ENCODE measurements around the gene IL11RA.

IL11RA gene

DNA sequence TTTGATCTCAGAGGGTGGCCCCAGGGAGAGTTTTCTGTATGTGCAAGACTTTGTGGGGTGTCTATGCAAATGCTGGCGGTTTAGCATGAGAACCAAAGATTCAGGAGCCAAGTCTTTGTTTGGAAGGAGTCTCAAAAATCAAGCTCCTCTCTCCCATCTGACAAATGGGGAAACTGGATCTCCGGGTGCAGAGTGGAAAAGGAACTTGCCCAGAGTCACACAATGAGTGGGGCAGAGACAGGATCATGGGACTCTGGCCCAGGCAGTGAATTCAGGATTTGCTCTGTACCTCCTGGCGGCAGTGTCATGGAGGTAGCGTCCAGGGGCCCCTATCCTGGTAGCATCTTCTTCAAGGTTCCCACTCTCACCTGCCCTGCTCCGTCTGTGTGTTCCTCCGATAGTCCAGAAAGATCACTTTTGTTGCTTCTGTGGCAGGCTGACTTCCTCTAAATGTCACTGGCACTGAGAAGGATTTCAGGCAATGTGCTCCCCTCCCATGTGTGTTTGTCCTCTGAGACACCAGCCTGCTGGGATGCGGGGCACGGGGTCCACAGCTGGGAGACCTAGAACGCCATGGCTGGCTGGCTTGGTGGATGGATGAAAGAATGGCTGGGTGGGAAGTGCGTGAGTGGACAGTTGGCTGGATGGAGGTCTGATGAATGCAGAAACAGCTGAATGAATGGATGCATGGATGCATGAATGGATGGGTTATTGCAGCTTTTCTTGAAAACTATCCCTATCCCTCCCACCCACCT, 35.5 kb downstream of the IL11RA start:
- no peak for DNase-seq (ENCODE audit: low read depth in 2 of 2)

DNA sequence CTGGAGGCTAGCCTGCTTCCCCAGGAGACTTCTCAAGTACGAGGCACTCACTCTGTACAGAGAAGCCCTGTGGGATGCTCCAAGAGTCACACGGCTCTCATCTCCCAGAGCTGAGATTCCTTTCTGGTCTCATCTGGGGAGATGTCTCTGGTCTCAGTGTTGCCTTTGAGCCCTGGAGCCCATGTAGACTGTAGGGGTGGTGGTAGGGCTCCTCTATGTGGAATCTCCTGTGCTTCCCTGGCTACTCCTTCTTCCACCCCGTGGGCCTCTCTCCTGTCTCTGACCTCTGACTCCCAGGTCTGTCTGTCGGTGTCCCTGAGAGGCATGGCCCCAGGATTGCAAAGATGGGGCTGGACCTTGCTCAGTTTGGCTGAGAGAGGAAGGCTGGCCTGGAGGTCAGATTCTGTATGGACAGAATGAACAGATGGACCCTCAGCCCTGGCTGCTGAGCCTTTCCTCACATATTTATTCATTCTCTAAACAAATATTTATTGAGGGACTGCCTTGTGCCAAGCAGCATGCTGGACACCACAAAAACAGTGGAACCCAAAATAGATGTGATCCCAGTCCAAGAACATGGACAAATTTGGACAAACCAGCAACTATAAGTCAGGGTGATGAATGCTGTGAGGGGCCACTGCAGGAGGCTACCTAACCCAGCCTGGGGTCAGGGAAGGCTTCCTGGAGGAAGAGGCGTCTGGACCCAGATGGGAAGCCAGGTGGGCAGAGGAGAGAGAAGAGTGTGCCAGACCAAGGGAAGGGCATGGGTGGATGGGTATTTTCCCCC, 36.5 kb downstream of the IL11RA start:
- no peak for DNase-seq (ENCODE audit: low read depth in 2 of 2)

DNA sequence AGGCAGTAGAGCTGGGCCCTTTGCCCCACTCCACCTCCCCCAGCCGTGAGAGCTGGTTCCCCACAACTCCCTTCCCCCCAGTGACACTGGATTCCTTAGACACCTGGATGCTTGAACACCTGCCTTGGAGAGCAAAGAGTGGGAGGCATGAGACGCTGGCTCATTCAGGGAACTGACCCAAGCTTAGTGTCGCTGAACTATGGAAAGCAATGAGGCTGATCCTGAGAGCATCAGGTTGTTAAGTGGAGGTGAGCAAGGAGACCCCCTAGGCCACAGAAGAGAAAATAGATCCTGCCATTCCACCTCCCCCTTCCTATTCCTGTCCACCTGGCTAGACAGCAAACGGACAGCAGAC, 37.1 kb downstream of the IL11RA start:
- DNase-seq (ENCODE audit: low read depth in 2 of 2): no peak

DNA sequence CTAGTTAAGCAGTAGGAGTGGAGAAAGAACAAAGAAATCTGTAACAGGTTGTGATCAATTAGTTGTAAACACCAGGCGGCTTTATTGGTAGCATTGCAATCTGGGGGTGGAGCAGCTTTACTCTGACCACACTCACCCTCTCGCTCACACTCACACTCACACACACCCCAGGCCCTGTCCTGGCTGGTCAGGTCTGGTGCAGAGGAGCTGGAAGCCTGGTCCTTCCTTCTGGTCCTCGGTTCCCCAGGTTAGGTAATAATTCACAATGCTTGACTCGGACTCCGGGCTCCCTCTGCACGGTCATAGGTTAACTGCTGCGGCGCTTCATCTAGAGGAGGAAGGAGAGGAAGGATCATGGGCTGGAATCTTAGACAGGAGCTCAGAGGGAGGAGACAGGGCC, 37.5 kb downstream of the IL11RA start:
- no peak for DNase-seq (ENCODE audit: low read depth in 2 of 2)

DNA sequence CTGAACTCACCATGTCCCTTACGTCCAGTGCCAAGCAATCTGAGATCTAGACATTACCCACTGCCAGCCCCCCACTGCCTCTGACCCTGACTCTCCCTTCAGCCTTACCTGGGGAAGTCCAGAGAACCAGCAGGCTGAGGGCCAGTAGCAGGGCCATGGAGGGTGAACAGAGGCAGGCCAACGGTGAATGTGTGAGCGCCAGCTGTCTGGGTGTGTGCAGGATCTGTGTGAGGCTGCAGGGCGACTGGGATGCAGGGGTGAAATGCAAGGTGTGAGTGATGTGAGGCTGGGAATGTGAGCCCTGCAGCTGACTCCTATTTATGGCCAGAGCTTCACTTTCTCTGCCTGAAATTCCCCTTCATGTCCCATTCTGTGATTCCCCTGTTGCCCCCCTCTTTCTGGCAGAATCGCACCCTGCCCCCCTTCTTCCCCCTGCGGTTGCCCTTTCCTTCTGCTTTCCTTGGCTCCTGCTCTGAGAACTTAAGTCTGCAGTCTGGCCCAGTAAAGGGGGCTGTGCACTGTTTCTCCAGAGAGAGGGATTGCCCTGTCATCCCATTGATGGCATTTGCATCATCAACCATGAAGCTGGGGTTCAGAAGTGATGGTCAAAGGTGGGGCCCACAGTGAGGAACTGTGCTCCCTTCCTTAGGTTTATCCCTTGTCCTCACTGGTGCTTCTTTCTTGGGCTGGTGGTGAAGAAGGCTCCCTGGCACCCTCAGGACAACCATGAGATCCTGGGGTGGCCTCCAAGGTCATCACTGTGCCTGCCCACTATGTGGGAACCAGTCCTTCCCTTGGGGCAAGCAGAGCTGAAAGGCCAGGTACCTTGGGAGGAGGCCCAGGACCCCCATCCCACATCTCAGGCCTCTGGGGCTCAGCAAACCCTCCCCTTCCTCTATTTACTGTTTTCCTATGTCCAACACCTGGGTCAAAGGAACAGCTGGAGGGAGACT, 39.3 kb downstream of the IL11RA start, which contains the start of gene CCL19:
Gene CCL19, minus strand, starts transcription at position 294 of the 953 bp plus-strand sequence. Its CDS starts 137 bp downstream, at position 157.
- no peak for DNase-seq (ENCODE audit: low read depth in 2 of 2)

DNA sequence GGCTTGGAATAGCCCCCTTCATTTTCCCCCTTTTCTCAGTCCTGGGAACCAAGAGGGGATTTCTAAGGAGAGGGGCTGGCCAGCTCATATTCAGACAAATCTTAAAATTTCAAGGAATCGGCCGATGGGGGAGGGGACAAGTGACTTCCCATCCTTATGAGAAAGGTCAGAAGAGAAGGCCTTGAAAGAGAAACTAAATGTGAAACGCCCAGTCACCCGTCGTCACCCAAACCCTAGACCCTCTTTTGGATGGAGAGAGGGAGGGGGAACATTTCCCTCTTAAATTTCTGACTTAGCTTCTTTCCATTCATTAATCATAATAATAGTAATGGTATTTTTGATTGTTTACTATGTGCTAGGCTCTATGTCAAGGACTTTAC, 39.9 kb downstream of the IL11RA start:
- DNase-seq (ENCODE audit: low read depth in 2 of 2): no peak

DNA sequence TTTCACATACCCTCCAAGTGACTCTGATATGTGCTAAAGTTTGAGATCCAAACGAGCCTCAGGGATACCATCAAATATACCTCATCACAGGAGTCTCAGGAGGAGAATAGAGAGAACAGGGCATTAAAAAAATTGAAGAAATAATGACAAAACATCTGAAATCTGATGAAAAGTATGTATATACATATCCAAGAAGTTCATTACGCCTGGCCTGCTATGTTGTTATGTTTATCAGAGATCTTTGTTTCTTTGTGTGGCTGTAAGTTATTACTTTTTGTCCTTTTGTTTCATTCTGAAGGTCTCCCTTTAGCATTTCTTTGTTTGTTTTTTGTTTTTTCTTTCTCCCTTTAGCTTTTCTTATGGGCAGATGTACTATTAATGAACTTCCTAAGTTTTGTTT, 41.6 kb downstream of the IL11RA start:
- no peak for DNase-seq (ENCODE audit: low read depth in 2 of 2)

DNA sequence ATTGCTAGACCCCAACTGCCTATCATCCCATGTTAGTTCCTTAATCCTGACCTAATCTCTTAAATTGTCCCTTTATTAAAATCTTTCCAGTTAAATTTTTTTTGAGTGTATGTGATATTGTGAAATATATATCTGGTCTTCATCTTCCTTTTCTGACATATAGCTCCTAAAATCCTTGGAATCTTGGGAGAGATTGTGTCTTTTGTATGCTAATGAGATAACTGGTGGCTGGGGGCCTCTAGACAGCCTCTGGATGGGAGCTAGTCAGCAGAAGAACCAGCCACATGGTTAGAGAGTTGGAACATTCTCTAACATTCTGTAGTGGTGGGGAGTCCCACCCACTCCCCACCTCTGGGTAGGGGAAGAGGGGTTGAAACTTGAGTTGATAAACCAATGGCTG, 42.8 kb downstream of the IL11RA start:
- DNase-seq (ENCODE audit: low read depth in 2 of 2): no peak

DNA sequence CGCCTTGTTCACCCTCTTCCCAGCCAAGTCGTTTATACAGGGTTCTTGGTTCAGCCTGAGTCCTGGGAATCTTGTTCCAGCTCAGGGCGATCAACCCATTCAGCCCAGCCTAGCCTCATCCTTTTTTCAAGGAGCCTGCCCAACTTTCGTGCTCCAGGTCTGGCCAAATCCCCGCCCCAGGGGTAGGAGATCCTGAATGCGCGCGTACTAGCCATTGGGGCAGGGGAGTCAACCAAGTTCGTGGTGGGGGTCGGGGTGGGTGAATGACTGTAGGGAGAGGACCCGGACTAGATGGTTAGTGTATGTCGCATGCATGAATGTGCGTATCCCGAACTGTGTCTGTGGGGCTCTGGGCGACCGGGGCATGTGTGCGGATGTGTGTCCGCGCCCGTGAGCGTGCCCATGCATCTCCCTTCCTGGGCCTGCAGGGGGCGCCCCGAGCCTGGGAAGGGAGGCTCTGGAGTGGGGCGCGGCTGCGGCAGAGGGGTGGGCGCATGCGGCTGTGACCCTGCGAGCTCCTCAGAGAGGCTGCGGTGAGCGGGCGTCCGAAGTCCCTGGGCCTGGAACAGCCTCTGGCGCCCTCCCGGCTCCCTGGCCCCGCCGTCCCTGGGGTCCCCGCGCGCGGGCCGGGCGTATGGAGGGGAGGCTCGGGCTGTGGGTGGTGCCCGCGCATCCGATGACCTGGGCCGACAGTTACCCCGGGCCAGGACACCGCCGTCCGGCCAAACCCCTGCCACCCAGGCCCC, 49.2 kb downstream of the IL11RA start:
- peak; percentile 55 to 65 for DNase-seq (ENCODE audit: low read depth in 2 of 2)

DNA sequence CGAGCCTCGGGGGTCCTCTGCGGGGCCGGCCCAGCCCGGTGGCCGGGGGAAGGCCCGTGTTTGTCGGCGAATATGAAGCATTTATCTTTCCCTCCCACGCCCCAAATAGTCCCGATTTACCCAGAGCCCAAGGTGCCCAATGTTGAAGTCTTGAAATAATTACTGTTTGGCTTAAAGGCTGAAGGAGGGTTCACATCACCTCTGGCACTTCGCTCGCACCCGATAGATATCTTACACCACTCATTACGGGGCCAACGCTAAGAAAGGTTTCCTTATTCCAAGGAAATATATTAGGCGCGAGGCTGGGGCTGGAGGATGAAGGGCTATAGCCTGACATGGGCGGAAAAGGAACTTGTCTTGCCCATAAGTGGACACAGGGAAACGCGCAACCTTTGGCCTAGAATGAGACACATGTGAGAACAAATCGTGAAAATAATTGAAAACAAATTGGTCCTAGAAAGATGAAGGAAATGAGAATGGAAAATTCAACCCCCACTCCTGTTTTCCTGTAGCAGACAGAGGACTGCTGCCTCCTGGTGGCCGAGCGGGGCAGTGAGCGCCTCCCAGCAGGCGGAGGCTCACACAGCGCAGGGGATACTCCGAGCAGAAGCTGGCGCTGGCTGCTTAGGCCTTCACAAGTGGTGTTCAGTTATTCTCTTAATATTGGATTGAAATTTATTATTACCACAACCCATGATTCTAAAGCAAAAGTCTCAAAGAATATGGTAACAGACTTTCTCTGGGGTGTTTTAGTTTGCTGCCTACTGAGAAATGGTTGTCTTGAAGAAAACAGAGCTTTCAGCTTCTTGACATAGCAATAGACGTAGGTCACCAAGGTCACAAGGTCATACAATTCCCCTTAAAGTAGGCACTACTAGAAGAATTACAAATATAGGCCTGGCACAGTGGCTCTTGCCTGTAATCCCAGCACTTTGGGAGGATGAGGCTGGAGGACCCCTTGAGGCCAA, 50.1 kb downstream of the IL11RA start:
- DNase-seq (ENCODE audit: low read depth in 2 of 2): peak; percentile 66 to 68

DNA sequence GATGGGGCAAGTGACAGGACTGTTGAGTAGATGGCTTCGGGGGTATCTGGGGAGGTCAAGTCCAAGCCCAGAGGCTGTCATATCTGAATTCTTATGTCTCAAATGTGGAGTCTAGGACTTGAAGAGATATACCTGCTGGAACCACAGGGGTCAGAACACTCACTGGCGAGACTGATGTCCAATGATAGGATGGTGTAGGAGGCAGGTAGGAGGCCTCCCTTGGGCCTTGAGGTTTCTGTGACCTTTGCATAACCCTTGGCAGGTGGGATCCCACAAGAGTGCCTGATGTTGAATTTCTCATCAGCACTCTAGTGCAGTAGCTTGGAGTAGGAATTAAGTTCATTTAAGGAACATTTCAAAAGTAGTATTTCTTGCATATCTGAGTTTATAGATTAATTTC, 55.1 kb downstream of the IL11RA start:
- no peak for DNase-seq (ENCODE audit: low read depth in 2 of 2)

DNA sequence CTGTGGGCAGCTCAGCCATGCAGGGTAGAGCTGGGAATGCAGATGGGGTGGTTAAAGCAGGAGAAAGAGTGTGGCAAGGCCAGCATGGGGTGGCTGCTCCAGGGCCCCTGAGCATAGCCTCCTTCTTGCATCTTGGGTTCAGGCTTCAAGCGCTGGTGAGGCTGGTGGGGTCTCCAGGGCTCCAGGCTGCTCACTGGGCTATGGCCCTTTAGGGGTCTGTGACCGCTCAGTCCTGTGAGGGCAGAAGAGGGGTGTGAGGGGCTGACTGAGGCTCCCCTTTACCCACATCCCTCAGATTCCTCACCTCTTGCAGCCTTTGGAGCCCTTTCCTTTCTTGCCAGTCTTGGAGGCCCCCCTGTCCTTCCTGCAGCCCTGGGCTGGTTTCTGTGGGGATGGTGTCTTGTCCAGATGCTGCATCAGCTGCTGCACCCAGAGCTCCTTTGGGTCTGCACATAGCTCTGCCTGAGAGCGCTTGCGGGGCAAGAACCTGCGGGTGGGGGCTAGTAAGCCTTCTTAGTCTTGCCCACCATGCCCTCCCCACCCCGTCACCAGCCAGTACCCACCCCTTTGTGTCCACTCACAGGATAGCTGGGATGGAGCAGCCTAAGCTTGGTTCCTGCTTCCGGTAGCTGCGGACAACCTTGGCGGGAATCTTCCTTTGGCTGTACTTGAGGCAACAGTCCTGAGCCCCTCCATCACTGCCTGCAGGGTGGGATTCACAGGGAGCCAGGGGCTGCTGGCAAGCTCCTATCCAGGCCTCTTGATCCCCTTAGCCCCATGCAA, 57.4 kb downstream of the IL11RA start:
- DNase-seq (ENCODE audit: low read depth in 2 of 2): no peak

DNA sequence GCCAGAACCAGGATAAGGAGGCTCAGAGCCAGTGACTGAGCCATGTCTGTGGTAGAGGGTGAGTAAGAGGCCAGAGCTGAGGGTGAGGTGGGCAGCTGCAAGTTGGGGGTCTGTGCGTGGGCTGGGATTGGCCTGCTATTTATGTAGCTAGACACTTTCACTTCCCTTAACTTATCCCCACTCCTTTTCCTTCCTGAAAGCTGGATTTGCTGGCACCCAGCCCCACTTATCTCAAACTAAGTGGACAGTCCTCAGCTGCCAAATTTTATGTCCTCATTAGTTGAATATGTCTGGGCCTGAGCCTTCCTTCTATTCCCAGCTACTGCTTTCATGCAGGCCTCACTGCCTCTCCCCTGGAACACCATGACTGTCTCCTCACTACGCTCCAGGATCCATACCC, 58.0 kb downstream of the IL11RA start, which contains the start of gene CCL21:
Gene CCL21, minus strand, starts transcription at position 114 of the 400 bp plus-strand sequence. Its CDS starts 70 bp downstream, at position 44.
- no peak for DNase-seq (ENCODE audit: low read depth in 2 of 2)

Measured in stimulated activated CD8-positive, alpha-beta memory T cell treated with anti-CD3 and anti-CD28 coated beads, Interleukin-15, amount 100 ng/mL, for 48 hours (primary cell).